NCI-H2107 treated with DMSO at 0.1 percent for 48 hours (cell line): Measurements from ENCODE around the gene NOSTRIN.
"Not testable (repeated sequence)": the region's sequence is repeated elsewhere in the genome, so short reads cannot be mapped to it uniquely, and the experiment has no call there.

Experiments used
- DNase-seq: peaks from one replicate; lab custom pipeline; 2025; ENCODE audit not compliant: unreplicated experiment; lab: John Stamatoyannopoulos, UW

The NOSTRIN gene

DNA sequence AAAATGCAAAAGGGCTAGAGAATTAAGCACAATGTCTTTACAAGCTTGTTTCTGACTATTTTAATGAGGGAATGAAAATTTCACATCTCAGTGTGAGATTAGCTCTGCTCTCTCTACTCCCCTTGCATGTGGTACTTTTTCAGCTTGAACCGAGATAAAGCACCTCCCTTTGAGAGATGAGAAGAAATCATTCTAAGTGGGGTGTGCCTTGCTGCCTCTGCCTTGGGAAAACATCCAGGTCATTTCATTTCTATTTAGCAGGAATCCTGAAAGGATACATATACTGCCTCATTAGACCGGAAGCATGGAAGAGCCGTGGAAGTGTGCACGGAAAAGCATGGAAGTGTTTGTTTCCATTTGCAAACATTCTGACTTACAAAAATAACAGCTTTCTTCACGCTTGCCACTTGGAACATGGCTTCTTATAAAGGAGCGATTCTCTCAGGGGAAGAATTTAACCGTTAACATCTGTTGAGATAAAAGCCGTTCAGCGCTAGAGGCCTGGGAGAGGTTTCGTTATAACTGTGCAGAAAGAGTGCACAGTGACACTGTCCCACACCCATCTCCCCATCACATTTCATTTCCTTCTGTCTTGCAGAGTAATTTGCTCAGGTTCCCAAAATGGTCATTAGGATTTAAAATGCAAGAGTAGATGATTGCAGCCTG is 16.7 kb downstream of the NOSTRIN start:
- DNase-seq, result no peak

DNA sequence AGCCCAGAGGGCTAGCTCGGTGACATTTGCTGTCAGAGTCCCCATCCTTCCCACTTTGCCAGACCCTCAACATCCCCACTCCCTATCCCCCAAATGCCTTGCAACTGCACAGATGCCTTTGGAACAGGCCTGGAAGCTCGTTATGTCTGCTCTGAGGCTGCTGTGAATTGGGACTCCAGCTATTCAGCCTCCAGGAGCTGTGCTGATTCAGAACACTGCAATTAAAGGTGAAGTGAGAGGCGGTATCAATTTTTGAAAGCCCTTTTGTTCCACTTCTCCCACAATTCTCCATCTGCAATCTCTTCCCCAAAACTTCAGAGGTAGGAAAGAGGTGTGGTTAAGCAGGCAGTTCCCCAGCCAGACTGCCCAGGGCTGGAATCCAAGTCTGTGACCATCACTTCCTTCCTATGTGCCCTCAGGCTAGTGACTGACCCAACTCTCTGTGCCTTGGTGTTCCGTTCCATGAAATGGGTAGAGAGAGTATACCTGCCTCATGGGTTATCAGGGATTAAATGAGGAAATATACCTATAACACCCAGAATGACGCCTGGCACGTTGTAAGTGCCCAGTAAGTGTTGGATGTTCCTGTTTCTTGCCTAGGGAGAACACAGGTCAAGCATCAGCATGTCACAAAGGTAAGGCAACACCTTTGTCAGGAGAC is 17.5 kb downstream of the NOSTRIN start:
- no peak for DNase-seq

- no peak for DNase-seq
Measured at GRCh38 chr2:168821577-168821976, 19.1 kb downstream of the NOSTRIN start.

GRCh38 chr2:168821992-168822391 is 19.6 kb downstream of the NOSTRIN start:
- DNase-seq, result no peak

DNA sequence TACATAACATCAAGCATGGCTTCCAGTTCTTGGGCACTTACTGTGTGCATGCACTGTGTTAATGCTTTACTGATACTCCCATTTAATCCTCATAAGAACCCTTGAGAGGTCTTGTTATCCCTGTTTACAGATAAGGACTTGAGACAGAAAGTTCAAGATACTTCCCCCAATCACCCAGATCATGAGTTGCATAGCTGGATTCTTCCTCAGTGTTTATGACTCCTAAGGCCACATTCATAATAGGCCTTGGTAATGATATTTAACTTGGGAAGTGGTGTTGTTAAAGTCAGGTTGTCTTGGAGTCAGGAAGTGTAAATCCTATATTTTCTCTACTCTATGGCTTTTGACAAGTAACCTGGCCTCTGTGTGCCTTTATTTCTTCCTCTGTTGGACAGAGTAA is 22.7 kb downstream of the NOSTRIN start:
- no peak for DNase-seq

DNA sequence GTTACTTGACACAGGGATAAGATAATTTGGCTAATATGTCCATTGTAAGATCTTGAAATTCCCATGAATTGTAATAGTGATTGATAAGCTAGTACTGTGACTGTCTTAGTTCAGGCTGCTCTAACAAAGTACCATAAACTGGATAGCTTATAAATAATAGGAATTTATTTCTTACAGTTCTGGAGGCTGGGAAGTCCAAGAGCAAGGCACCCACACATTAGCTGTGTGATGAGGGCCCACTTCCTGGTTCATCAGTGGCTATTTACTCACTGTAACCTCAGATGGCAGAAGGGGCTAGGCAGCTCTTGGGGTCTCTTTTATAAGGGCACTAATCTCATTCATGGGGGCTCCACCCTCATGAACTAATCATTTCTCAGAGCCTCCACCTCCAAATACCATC is 28.5 kb downstream of the NOSTRIN start:
- no peak for DNase-seq

DNA sequence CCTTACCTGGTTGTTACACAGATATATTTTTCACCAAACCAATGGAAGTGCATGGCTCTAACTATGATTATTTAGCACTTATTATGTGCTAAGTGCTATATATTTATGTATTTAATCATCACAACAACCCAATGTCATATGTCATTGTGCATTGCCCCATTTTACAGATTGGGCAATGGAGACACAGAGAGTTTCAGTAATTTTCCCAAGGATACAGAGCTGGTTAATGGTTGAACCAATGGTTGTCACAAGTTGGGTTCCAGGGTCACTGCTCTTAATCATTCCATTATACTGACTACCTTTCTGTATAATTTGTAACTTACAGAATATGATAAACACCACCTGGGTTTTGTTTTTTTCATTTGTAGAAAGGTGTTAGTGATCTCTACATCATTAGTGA is 29.2 kb downstream of the NOSTRIN start:
- DNase-seq, result no peak

DNA sequence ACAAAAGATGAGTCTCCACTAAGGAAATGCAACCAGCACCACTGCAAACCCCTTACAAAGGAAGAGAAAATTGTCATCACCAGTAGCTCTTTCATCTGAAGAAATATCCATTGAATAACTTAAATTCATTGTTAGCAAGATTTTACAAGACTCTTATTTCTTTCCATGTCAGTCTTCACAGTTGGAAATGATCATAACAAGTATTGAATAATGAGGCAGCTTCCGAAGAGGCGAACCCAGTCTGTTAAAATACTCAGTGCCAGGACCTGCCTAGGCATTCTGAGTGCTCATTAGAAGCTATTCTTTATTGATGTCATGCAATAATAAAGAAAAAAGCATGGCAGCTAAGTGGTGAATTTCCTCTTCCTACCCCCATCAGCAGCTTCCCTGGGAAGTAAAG is 33.5 kb downstream of the NOSTRIN start:
- no peak for DNase-seq

DNA sequence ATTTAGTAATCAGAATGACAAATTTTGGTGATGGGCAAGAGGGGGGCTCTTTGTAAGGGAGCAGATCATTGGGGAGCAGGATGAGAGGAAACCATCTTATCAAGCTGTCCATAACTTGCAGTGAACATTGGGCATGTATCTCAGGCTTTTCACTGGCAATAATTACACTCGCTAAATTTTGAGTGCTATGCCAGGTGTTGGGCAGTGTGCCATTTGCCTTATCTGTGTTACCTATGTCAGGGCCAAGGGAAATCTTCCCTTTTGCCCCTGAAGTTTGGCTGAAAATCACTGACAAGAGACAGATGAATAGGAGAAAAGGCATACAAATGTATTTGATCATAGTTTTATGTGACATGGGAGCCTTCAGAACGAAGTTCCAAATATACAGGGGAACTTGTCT is 39.0 kb downstream of the NOSTRIN start:
- no peak for DNase-seq

GRCh38 chr2:168843253-168843652 is 40.8 kb downstream of the NOSTRIN start:
- DNase-seq, result no peak

GRCh38 chr2:168848225-168848624 is 45.8 kb downstream of the NOSTRIN start:
- peak; percentile 63 for DNase-seq

DNA sequence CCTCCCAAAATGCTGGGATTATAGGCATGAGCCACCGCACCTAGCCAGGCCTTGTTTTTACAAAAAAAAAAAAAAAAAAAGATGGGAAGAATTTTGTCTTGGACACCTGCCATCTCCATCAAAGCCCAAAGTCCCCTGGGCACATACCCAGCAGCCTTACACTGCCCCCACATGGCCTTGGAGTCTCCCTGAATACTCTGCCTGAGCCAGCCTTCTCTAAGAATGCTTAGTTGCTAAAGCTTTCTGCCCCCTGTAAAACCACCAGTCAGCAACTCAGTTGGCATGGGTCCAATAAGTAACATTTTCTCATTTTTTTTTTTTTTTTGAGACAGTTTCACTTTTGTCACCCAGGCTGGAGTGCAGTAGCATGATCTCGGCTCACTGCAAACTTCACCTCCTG is 47.2 kb downstream of the NOSTRIN start:
- DNase-seq, result no peak

DNA sequence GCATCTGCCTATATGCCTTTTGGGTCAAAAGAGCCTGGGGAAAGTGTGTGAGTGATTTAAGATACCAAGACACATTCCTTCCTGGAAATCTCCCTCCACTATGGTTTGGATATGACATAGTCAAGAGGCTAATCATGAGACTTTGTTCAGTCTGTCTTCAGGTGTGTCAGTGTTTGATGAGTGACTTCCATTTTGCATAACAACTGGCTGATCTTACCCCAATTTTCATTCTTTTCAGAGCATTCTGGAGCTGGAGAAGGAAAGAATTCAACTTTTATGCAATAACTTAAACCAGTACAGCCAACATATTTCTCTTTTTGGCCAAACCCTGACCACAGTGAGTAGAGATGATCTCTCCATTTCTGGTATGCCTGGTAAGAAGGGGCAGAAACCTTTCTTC is 48.4 kb downstream of the NOSTRIN start:
- DNase-seq, result no peak

DNA sequence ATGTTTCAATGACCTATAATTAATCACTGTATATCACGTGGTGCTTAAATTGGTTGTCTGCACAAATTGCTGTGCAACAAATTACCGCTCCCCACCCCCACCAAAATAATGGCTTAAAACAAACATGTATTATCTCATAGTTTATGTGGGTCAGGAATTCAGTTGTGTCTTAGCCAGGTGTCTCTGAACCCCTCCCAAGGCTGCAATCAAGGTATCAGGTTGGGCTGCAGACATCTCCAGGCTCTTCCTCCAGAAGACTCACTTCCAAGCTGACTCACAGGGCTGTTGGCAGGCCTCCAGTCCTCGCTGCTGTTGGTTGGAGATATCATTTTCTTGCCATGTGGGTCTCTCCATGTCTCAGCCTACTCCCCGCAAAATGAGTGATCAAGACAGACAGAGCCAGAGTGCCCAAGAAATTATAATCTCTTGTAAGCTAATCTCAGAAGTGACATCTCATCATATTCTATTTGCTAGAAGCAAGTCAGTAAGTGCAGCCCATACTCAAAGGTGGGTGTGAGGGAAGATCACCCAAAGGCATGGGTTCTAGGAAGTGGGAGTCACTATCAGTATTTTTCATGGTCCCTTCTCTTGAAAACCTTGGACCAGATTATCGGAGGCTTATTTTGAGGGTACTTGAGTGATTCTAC is 49.4 kb downstream of the NOSTRIN start:
- peak; percentile 4 for DNase-seq

DNA sequence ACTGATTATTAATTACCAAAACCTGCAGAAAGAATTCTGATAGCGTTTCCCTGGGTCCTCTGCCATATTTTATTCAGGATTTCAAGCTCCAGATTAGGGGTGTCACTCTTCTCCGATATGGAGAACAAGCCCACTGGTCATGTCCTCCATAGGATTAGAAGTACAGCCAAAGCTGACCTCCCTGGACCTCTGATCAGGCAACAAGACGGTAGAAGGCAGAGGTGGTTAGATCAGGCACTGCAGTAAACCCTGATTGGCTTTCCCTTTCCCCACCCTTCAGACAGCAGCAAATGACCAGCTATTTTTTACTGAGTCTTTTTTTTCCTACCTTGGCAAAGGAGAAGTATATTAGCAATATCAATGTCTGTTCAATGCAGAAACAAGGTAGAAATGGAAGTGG is 50.0 kb downstream of the NOSTRIN start:
- no peak for DNase-seq

GRCh38 chr2:168853471-168853870 is 51.0 kb downstream of the NOSTRIN start:
- DNase-seq, result no peak

DNA sequence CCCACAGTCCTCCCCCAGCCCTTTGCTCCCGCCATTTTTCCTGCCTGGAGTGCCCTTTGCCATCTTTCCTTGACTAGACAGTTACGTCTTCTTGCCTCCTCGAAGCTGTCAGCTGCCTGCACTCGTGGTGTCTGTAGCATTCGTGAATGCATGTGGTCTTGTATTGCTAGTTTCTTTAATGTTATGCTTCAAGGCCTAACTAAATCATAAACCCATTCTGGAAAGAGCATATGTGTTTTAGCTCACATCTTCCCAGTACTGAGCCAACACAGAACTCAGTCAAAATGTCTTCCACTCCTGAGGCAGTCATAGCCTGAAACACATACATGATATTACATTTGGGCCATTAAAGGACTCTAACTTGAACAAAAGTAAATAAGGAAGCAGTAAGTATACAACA is 52.2 kb downstream of the NOSTRIN start:
- DNase-seq, result no peak

DNA sequence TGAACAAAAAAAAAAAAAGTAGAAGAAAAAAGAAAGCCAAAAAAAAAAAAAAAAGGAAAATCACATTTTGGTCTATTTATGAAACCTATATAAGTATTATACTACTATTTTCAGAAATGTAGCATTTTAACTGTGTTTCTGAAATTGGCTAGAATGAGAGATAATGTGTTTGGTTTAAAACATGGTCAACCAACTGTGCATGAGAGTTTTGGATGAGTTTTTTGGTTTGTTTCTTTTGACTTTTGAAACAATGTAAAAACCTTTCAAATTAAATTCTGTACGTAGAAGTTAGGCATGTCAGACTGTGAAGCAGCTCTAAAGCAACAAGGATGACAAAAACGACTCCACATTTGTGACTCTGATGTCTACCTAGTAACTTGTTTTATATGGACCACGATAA is 53.2 kb downstream of the NOSTRIN start:
- no peak for DNase-seq

DNA sequence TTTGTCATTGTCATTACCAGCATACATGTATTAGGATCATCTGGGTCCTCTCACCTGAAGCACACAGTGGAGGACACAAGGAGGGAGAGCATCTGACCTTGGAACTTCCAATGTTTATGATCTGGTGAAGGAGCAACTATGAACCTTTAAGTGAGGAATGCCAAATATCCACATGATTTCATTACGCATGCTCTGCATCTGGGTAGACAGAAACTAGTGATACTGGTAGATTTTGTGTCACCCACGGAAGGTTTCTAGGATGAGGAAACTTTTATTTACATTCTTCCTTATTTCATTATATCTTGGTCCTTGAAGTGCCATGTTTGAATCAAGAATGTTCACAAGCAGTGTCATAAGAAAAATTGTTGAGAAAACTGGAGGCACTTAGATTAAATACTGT is 55.7 kb downstream of the NOSTRIN start:
- DNase-seq, result no peak

GRCh38 chr2:168867164-168867563 is 64.7 kb downstream of the NOSTRIN start:
- DNase-seq, result not testable (repeated sequence)

- DNase-seq, result not testable (repeated sequence)
Measured at GRCh38 chr2:168870369-168870768, 67.9 kb downstream of the NOSTRIN start.

DNA sequence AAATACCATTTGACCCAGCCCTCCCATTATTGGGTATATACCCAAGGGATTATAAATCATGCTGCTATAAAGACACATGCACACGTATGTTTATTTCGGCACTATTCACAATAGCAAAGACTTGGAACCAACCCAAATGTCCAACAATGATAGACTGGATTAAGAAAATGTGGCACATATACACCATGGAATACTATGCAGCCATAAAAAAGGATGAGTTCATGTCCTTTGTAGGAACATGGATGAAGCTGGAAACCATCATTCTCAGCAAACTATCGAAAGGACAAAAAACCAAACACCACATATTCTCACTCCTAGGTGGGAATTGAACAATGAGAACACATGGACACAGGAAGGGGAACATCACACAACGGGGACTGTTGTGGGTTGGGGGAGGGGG is 68.4 kb downstream of the NOSTRIN start:
- not testable (repeated sequence) for DNase-seq
